ENCODE data around the gene C1QTNF5. TPM values are rescaled to one million over a fixed set of nuclear protein-coding genes. Genes with fewer than 3 reads are reported as not detected.

The C1QTNF5 gene
- total and polyA plus RNA-seq, 11 donors, result 12.9 to 47.1 (median 20.0) TPM

GRCh38 chr11:119342362-119343130 lies 1.9 kb upstream of the C1QTNF5 start:
- WGBS, 4 donors, result 89 to 92% (median 90%) methylated on average over 4 to 10 of the region's 10 CpGs
- ATAC-seq (no peak), DNase-seq (no peak)
- Histone ChIP-seq H3K9me3 (no peaks in the 10 kb centered on the region), H3K36me3 (no peaks in the 10 kb centered on the region), H3K27ac (no peak overlapping the region), H3K4me3 (no peak overlapping the region), H3K4me1 (peaks cover 4 to 44% (median 33%) of the 10 kb centered on the region in 12 donors), H3K27me3 (peaks cover 0 to 33% (median 0%) of the 10 kb centered on the region in 9 donors)
- intact Hi-C loops (cut with DNase I), result loop anchor here in 1 of 10 donors (5.0 kb wide), 1 partner anchor 35 kb away; no protein-coding TSS in a partner anchor
- TF ChIP-seq POLR2A (IDR thresholded peaks at IDR 0.05), result no peak

- Histone ChIP-seq H3K36me3 (peaks cover 0 to 3% (median 0%) of the 10 kb centered on the region in 9 donors), H3K4me1 (peaks cover 4 to 50% (median 35%) of the 10 kb centered on the region in 12 donors), H3K27me3 (peaks cover 0 to 33% (median 0%) of the 10 kb centered on the region in 9 donors), H3K4me3 (no peak overlapping the region), H3K27ac (peak overlapping the region in 2 of 12 donors; percentile 90 to 95), H3K9me3 (no peaks in the 10 kb centered on the region)
- intact Hi-C loops (cut with DNase I), result loop anchor here in 1 of 10 donors (5.0 kb wide), 1 partner anchor 35 kb away; no protein-coding TSS in a partner anchor
- TF ChIP-seq POLR2A (IDR thresholded peaks at IDR 0.05) (no peak), CTCF (IDR thresholded peaks at IDR 0.05) (no peak)
- ATAC-seq (no peak), DNase-seq (no peak)
- 79 to 88% (median 85%) methylated on average over 6 to 7 of the region's 7 CpGs for WGBS, 4 donors
These were observed 1.3 kb upstream of the C1QTNF5 start for GRCh38 chr11:119342023-119342300.

- intact Hi-C loops (cut with DNase I), result loop anchor here in 1 of 10 donors (5.0 kb wide), 1 partner anchor 36 kb away; no protein-coding TSS in a partner anchor
- DNase-seq (no peak), ATAC-seq (peak in 1 of 4 donors; percentile 19)
- peaks cover 0 to 33% (median 0%) of the 10 kb centered on the region in 9 donors for H3K27me3 ChIP-seq
- H3K27ac ChIP-seq, result peak overlapping the region in 11 of 12 donors; percentile 90 to 100 (median 97)
- WGBS, 4 donors, result 41 to 56% (median 56%) methylated on average over 10 to 16 of the region's 16 CpGs
- H3K4me3 ChIP-seq, result peak overlapping the region in 10 of 12 donors; percentile 60 to 97 (median 76)
- peaks cover 4 to 50% (median 35%) of the 10 kb centered on the region in 12 donors for H3K4me1 ChIP-seq
- H3K9me3 ChIP-seq, result no peaks in the 10 kb centered on the region
- H3K36me3 ChIP-seq, result peaks cover 0 to 9% (median 2%) of the 10 kb centered on the region in 9 donors
- TF ChIP-seq POLR2A (IDR thresholded peaks at IDR 0.05) (no peak), CTCF (IDR thresholded peaks at IDR 0.05) (no peak)
These were observed 739 bp upstream of the C1QTNF5 start for GRCh38 chr11:119341222-119342022.

- peak; percentile 84 to 98 (median 96) for TF ChIP-seq CTCF (IDR thresholded peaks at IDR 0.05)
- TF ChIP-seq POLR2A (IDR thresholded peaks at IDR 0.05), result peak in 1 of 2 donors; percentile 43
- WGBS, 4 donors, result 1 to 17% (median 2%) methylated on average over 16 to 86 of the region's 86 CpGs
- H3K27me3 ChIP-seq, result peaks cover 0 to 33% (median 0%) of the 10 kb centered on the region in 9 donors
- peak overlapping the region; percentile 57 to 97 (median 76) for H3K4me3 ChIP-seq
- intact Hi-C loops (cut with DNase I), result loop anchor here in 6 of 10 donors (1.0 to 10.0 kb wide), 6 partner anchors 35 to 235 kb away; partner anchors contain the start of genes ABCG4 (in 1 of the 6), C2CD2L (in 1 of the 6), CBL (in 1 of the 6) and DPAGT1 (in 1 of the 6)
- H3K9me3 ChIP-seq, result no peaks in the 10 kb centered on the region
- DNase-seq, result peak; percentile 83 to 87 (median 85)
- peak overlapping the region; percentile 90 to 100 (median 97) for H3K27ac ChIP-seq
- peak in 3 of 4 donors; percentile 35 to 78 (median 65) for ATAC-seq
- peaks cover 7 to 67% (median 47%) of the 10 kb centered on the region in 12 donors for H3K4me1 ChIP-seq
- peaks cover 0 to 10% (median 5%) of the 10 kb centered on the region in 9 donors for H3K36me3 ChIP-seq
These were observed 921 bp downstream of the C1QTNF5 start for GRCh38 chr11:119339589-119340334.

All from heart left ventricle (tissue), 16 donors.